ENCODE data around the gene PCDH19. TPM values are rescaled to one million over a fixed set of nuclear protein-coding genes. Genes with fewer than 3 reads are reported as not detected.

The PCDH19 gene
- total and polyA plus RNA-seq, 10 of the 15 experiments (the other 5 are each of a cell fraction or from before 2014, with no cell fraction given) = 0.01 TPM; not detected in 9

DNA sequence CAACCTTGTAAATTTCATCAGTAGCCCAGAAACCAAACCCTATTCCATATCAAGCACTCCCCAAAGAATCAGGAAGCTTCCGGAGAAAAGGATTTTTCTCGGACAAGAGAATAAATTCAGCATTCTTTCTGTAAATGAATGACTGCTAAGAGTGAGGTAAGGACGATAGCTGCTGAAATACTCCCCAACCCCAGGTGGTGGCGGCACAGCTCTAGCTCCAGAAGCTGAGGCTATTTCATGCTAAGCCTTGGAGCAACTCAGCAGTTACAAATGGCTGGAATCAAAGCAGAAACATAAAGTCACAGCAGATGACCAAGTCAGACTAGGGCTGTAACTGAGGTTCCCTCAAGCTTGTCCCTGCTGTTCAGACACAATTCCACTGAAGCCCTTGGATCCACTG, 13.9 kb upstream of the PCDH19 start:
- WGBS (ENCODE audit: insufficient coverage, insufficient replicate concordance, low lambda C conversion rate, missing lambda C conversion rate) = 33% methylated on average over 4 of the region's 4 CpGs
- TF ChIP-seq SIX5 (IDR thresholded peaks at IDR 0.05; ENCODE audit: low read depth, low read length, severe bottlenecking) (no peak), CTCF (IDR thresholded peaks at IDR 0.05 in 2 of 3, conservative IDR thresholded peaks at IDR 0.05 in 1 of 3; ENCODE audit: control insufficient read depth in 2 of 3, extremely low read depth in 1 of 3, insufficient read depth in 1 of 3, low read depth in 3 of 3, low read length in 3 of 3) (peak in 1 of 3 experiments; percentile 12; a peak in 1 of 6 replicates), CHD1 (IDR thresholded peaks at IDR 0.05; ENCODE audit: low read depth, low read length) (no peak)
- H3K4me2 ChIP-seq (ENCODE audit: control insufficient read depth, insufficient read depth) = no peak overlapping the region
- no peak overlapping the region for H2AFZ ChIP-seq (ENCODE audit: control insufficient read depth, low read depth, low read length)
- no peaks in the 10 kb centered on the region for H3K36me3 ChIP-seq (ENCODE audit: control insufficient read depth in 2 of 2, insufficient read depth in 2 of 2, low read length in 1 of 2)
- no peak for FAIRE-seq
- no peak overlapping the region for H3K27ac ChIP-seq (ENCODE audit: control insufficient read depth, insufficient read depth)
- H3K4me3 ChIP-seq = no peak overlapping the region
- ATAC-seq = no peak
- H3K79me2 ChIP-seq (ENCODE audit: control insufficient read depth, insufficient read depth, low read length) = no peaks in the 10 kb centered on the region
- SMC1A ChIA-PET (ENCODE audit: uncharacterized antibody, unreplicated experiment) = interaction anchor here (0.6 to 1.3 kb wide), 3 partner anchors 16 to 549 kb away, joined by 3 read pairs; no protein-coding TSS in a partner anchor
- in situ Hi-C loops (cut with MboI) (loop anchor here (25.0 kb wide), 1 partner anchor 1137 kb away; no protein-coding TSS in a partner anchor), intact Hi-C loops (cut with micrococcal nuclease; ENCODE audit: unreplicated experiment) (no loop called here)
- H3K9ac ChIP-seq (ENCODE audit: control insufficient read depth, insufficient read depth, low read length) = no peak overlapping the region
- RAD21 ChIA-PET (ENCODE audit: unreplicated experiment) = no interaction called here
- BruUV-seq (replicated peaks) = no TSS peak
- H4K20me1 ChIP-seq (ENCODE audit: control insufficient read depth, insufficient read depth) = no peaks in the 10 kb centered on the region
- POLR2A ChIA-PET = no interaction called here
- H3K27me3 ChIP-seq (replicated peaks in 1 of 2; ENCODE audit: control insufficient read depth in 2 of 2, insufficient read depth in 2 of 2, low read length in 1 of 2) = no peaks in the 10 kb centered on the region
- H3K9me3 ChIP-seq (replicated peaks; ENCODE audit: control insufficient read depth, insufficient read depth, low read length) = no peaks in the 10 kb centered on the region
- no peaks in the 10 kb centered on the region for H3K4me1 ChIP-seq (ENCODE audit: control insufficient read depth, insufficient read depth, low read length)
- DNase-seq (ENCODE audit: low read depth, low spot score) = no peak
- CTCF ChIA-PET = interaction anchor here (3.2 kb wide), 1 partner anchor 11 kb away, joined by 14 read pairs; no protein-coding TSS in a partner anchor

GRCh38 chrX:100418556-100418955, 8.5 kb upstream of the PCDH19 start:
- CTCF ChIA-PET = no interaction called here

More at GRCh38 chrX:100418556-100418955, 8.5 kb upstream of the PCDH19 start:
- POLR2A ChIA-PET = no interaction called here
- no peaks in the 10 kb centered on the region for H3K36me3 ChIP-seq (ENCODE audit: control insufficient read depth in 2 of 2, insufficient read depth in 2 of 2, low read length in 1 of 2)
- DNase-seq (ENCODE audit: low read depth, low spot score) = no peak
- H2AFZ ChIP-seq (ENCODE audit: control insufficient read depth, low read depth, low read length) = no peak overlapping the region
- no peaks in the 10 kb centered on the region; a peak in 2 of 4 replicates for H3K27me3 ChIP-seq (replicated peaks in 1 of 2; ENCODE audit: control insufficient read depth in 2 of 2, insufficient read depth in 2 of 2, low read length in 1 of 2)
- in situ Hi-C loops (cut with MboI) (loop anchor here (25.0 kb wide), 1 partner anchor 1131 kb away; no protein-coding TSS in a partner anchor), intact Hi-C loops (cut with micrococcal nuclease; ENCODE audit: unreplicated experiment) (no loop called here)
- no TSS peak for BruUV-seq (replicated peaks)
- RAD21 ChIA-PET (ENCODE audit: unreplicated experiment) = no interaction called here
- no peaks in the 10 kb centered on the region for H4K20me1 ChIP-seq (ENCODE audit: control insufficient read depth, insufficient read depth)
- no peak overlapping the region for H3K27ac ChIP-seq (ENCODE audit: control insufficient read depth, insufficient read depth)
- SMC1A ChIA-PET (ENCODE audit: uncharacterized antibody, unreplicated experiment) = no interaction called here
- H3K4me2 ChIP-seq (ENCODE audit: control insufficient read depth, insufficient read depth) = no peak overlapping the region
- H3K9me3 ChIP-seq (replicated peaks; ENCODE audit: control insufficient read depth, insufficient read depth, low read length) = no peaks in the 10 kb centered on the region
- ATAC-seq = no peak
- no peak overlapping the region for H3K9ac ChIP-seq (ENCODE audit: control insufficient read depth, insufficient read depth, low read length)
- FAIRE-seq = no peak
- TF ChIP-seq TCF3 (IDR thresholded peaks at IDR 0.05; ENCODE audit: borderline replicate concordance, insufficient read depth, low read depth, low read length) = no peak
- TF ChIP-seq, protein P1, sequence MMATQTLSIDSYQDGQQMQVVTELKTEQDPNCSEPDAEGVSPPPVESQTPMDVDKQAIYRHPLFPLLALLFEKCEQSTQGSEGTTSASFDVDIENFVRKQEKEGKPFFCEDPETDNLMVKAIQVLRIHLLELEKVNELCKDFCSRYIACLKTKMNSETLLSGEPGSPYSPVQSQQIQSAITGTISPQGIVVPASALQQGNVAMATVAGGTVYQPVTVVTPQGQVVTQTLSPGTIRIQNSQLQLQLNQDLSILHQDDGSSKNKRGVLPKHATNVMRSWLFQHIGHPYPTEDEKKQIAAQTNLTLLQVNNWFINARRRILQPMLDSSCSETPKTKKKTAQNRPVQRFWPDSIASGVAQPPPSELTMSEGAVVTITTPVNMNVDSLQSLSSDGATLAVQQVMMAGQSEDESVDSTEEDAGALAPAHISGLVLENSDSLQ (IDR thresholded peaks at IDR 0.05) = no peak
- no peaks in the 10 kb centered on the region for H3K4me1 ChIP-seq (ENCODE audit: control insufficient read depth, insufficient read depth, low read length)
- no peak overlapping the region for H3K4me3 ChIP-seq
- no peaks in the 10 kb centered on the region for H3K79me2 ChIP-seq (ENCODE audit: control insufficient read depth, insufficient read depth, low read length)
- WGBS (ENCODE audit: insufficient coverage, insufficient replicate concordance, low lambda C conversion rate, missing lambda C conversion rate) = 10% methylated on average over 2 of the region's 2 CpGs

Measured in GM12878 (cell line).